Kidney tubule cell (primary cell): Measurements from ENCODE around the gene ARHGAP33.

Experiments
- DNase-seq: peaks from one replicate; pipeline ENCODE4 v3.0.0-alpha.2; 2018; ENCODE audit warnings: low spot score

ARHGAP33 gene

DNA sequence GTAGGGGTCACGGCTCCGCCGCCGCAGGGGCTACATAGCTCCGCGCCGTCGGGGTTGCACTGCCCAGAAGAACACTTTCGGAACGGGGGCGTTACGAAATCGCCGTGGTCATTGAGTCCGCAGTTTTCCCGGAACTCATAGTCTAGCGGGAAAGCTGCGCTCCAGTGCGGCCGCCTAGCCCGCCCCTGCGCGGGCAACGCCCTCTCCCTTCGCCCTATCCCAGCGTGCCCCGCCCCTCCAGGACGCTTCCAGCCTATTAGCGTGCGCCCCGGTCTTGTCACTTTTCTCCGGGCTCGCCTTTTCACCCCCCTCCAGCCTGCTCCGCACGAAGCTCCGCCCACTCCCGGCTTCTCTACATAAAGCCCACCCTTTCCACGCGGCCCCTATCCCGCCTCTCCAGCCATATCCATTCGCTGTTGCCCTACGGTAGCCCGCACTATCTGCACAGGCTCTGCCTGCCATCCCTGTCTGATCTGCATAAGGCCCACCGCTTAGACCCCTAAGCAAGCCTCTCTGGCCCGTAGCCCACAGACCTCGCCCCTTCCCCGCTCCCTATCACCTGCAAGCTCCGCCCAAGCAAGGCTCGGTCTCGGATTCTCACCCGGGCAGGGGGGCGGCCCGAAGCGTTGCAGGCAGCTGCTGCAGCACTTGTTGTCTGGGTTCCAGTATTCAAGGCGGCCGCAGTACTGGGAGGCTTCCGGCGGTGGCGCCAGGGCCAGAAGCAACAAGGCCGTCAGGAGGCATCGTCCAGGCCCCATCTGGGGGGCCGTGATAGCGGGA, 34.8 kb upstream of the ARHGAP33 start:
- DNase-seq: peak; percentile 95

DNA sequence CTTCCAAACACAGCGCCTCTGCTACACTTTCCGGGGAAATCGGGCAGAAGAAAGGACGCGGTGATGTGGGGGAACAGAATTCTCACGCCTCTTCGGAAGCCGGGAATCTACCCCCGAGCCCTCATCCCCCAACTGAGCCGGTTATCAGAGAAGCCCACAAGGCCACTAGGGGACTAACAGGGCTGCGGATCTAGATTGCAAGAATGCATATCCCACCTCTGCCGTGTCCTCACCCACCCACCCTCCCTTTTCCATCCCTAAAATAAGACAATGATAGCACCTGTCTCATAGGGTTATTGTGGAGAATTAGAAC, 34.2 kb upstream of the ARHGAP33 start:
- no peak for DNase-seq

DNA sequence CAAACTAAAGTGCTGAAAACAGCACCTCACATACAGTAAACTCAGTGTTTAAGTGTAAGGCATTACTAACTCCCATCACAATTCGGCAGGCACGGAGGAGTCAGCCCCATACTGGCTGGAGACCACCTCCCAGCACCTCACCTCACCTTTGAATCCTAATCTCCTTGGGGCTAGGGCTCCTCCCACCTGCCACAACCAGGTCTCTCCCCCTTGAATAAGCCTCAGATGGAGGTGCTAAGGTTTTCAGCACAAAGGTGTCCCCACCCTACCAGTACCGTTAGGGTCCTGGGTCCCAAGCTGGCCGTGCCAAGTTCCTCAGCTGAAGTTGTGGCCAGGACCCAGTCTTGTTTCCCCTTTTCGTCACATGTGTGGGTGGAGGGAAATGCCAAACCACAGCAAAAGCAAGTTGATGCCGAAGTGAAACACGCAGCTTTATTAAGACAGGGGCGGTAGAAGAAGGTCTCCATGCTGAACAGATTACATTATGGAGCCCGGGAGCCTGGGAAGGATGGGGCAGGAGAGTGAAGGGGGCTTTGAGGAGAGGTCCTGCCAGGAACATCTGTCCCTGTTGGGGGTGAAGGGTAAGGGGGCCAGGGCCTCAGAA, 33.1 kb upstream of the ARHGAP33 start, which contains the start of gene IGFLR1:
TSS of gene IGFLR1 (minus strand) at position 332 of the 604 bp plus-strand sequence. CDS start 1,272 bp downstream, outside the sequence.
- no peak for DNase-seq

DNA sequence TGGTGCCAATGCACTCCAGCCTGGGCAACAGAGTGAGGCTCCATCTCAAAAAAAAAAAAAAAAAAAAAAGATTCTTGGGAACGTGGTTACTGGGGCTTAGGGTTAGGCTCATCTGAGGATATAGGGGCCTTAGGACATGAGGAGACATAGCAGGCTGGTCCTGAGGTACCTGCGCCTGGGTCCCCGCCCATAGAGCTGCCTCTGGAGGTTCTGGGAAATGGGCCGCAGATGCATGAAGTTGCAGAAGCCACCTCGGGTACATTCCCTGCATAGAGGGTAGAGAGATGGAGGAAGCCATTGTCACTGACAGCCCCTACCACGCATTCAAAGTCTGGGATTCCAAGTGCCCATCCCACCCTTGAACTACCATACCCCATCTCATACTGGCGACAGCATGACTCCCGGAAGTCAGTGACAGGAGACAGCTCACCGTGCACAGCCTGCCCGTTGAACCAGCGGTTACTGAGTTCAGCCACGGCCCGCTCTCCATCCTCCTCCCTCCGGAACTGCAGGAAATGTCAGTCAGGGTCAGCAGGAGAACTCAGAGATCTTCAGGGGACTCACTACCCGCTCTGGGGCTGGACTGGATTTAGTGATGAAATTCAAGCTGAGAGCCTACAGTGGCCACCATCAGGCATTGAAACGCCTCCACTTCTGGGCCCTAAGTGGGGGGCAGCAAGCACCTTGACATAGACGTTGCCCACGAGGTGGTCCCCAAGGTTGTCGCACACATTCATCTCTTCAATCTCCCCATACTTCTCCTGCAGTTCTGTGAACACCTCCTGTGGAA, 31.5 kb upstream of the ARHGAP33 start:
- no peak for DNase-seq

DNA sequence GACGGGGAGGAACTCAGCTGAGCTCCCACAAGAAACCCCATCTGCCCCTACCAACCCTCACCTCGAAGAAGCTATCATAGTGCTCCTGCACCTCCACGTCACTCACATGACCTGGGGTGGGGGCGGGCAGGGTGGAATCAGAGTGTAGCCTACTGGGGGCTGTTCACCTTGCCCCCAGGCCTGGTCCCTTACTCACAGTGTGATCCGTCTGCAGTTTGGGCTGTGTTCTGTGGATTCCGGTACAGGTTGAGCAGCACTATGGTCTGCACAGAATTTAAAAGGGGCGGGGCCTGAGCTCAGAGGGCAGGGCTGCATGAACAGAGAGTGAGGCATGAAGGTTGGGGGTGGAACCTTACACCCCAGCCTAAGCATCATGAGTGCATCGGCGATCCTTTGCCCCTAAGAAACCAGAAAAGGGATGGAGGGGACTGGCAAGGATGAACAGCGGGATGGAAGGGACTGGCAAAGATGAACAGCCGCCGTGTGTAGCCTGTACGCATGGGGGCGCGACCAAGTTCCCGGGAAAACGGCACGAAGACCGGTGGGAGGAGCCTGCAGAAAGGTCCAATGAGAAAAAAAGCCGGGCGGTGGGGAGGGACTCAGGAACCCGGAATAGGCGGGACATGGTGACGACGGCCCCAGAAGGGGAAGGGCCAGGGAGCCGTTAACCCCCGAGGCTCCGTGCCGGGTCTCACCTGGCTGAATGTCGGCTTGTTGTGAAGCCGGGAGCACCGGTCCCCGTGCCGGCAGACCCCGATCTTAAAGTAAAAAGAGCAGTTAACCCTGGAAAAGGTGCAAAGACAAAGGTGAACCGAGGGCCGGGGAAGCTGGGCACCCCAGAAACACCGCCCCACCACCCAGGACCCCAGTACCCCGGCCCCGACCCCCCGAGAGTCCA, 30.7 kb upstream of the ARHGAP33 start:
- DNase-seq: peak; percentile 95

DNA sequence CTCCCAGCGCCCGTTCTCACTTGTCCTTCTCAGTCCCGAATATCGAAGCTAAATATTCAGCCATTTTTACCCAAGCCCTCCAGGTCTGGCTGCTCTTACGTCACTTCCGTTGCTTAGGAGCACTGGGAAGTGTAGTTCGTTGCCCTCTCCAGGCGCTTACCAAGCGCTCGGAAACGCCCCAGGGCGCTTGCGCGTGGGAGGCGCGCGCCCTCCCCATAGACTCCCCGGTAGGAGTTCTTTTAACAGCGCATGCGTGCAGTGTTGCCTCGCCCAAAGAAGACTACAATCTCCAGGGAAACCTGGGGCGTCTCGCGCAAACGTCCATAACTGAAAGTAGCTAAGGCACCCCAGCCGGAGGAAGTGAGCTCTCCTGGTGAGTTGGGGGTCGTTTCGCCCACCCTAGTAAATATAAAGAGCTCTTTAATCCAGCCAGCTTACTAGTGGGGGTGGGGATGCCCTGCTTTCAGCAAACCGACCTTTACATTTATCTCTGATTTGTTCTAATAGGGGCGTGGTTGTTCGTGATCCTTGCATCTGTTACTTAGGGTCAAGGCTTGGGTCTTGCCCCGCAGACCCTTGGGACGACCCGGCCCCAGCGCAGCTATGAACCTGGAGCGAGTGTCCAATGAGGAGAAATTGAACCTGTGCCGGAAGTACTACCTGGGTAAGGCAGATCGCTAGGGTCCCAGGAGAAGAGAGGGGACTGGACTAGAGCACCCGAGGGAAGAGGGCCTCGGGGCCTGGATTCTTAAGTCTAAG, 29.9 kb upstream of the ARHGAP33 start, which contains the start of the genes PSENEN and U2AF1L4:
TSS of gene PSENEN (plus strand) at position 324 of the 759 bp plus-strand sequence. CDS start at position 604, 280 bp downstream.
TSS of gene U2AF1L4 (minus strand) at position 91 of the 759 bp plus-strand sequence. CDS start at position 64, 27 bp downstream.
- peak; percentile 99 for DNase-seq

DNA sequence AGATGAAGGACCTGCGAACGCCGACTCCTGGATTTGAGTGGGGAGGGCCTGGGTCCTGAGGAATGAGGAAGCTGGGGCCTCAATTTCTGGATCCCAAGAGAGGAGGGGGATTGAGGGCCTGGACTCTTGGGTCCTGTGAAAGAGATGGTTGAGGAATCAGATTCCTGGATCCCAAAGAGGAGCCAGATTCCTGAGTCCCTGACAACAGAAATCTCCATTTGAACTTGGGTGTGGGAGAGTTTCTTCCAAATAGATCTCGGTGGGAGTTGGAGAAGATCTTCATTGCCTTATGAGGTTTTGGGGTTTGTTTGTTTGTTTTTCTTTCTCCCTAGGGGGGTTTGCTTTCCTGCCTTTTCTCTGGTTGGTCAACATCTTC, 29.3 kb upstream of the ARHGAP33 start:
- DNase-seq: no peak

DNA sequence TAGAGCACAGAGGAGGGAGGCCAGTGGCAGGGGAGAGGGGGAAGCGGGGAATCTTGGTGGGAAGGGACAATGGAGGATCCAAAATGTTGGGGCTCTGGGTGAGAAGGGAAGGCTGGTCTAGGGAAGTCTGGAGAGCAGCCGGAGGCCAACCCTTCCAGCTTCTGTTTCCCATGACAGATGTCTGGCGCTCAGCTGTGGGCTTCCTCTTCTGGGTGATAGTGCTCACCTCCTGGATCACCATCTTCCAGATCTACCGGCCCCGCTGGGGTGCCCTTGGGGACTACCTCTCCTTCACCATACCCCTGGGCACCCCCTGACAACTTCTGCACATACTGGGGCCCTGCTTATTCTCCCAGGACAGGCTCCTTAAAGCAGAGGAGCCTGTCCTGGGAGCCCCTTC, 28.8 kb upstream of the ARHGAP33 start:
- DNase-seq: no peak

DNA sequence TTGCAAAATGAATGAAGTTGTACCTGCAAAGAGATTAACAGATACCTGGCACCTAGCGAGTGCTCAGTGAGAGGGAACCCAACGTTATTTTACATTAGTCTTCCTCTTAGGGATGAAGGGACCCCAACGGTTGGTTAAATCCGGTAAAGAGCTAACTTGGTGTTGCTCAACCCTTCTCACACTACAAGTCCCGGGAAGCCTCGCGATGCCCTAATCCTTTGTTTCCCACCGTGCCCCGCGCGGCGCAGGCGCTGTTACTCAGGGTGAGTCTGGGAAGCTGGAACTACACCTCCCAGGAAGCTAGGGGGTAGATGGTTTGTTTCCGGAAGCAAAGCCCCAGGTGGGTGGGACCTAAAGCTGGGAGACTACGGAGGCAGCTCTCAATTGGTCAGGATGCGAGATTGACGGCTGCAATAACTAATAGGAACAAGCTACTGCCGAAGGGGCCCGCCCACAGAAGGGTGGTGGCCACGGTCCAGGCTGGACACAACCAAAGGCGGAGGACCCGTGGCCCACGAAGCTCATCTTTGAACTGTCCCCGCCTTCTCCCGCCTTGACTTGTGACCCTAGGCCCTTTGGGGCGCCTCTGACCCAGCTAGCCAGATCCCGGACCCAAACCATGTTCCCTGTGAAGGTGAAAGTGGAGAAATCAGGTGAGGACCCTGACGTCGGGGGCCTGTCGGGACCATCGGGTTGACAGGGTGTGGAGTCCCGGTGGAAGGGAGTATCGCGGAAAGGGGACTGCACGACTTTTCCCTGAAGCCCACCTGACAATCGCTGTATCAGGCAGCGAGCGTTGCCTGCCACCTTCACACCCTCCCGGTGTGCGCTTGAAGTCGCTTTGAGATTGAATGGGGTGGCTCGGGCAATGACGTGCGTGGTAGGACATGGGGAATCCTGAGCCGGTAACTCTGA, 27.0 kb upstream of the ARHGAP33 start, which contains the start of gene LIN37:
TSS of gene LIN37 (plus strand) at position 471 of the 915 bp plus-strand sequence. CDS start at position 620, 149 bp downstream.
- DNase-seq: peak; percentile 99

DNA sequence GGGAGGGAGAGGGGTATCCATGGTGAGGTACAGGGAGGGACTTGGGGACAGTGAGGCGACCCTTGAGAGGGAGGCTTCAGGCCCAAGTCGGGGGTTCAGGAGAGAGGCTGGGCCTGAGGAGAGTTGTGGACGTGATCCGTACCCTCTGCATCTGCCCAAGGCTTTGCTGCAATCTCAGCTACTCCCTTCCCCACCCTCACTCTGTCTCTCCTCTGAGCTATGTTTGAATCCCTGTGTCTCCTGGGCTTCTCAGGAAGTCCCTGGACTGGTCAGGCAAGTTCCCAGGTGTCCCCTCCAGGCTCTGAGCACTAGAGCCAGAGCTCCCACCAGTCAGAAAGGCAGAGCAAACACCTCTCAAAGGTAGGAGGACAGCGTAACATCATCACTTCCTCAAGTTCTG, 25.2 kb upstream of the ARHGAP33 start:
- DNase-seq: no peak

DNA sequence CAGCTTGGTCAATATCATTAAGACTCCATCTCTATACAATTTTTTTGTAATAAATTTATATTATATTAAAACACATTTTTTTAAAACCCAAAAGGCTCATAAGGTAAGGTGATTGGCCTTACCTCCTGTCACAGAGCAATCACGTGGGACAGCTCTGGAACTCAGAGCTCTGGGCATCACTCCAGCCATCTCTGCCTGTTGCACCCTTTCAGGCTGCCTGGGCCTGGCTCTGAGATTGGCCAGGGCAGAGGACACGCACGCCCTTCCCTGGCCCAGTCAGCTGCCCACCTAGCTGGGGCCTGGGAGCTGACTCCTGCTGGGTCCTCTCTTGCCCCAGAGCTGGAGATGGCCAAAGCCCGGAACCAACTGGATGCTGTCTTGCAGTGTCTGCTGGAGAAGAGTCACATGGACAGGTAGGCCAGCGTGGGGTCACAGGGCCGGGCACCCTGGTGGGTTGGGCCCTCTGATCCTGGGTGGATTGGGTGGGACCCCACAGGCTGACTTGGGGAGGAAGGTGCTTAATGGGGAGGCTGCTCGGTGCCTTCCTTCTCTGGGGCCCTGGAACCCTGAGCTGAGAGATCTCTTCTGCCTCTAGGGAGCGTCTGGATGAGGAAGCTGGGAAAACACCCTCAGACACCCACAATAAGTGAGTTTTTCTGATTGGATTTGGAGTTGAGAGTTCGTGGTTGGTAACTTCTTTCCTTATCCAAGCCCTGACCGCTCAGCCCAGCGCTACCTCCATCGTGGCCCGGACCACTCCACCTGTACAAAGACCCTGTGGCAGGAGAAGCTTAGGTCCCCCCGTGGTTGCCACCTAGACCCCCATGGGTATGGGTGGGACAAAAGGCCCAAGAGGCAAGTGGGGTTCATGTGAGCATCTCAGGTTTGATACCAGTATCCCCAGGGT, 23.3 kb upstream of the ARHGAP33 start:
- no peak for DNase-seq

DNA sequence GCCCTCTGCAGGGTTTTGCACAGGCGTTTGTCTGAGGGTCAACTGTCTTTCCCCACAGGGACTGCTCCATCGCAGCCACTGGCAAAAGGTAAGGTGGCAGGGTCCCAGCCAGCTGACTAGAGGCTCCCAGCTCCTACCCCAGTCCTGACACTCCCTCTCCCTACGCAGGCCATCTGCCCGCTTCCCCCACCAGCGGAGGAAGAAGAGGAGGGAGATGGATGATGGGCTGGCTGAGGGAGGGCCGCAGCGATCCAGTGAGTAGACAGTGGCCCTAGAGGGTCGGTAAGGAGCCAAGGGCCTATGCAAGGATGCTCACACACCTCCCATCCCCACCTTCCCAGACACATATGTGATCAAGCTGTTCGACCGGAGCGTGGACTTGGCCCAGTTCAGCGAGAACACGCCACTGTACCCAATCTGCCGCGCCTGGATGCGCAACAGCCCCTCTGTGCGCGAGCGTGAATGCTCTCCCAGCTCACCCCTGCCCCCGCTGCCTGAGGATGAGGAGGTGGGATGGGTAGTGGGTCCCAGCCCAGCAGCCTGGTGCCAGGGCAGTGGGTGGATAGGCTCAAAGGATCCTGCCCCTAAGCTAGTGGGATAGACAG, 22.5 kb upstream of the ARHGAP33 start:
- no peak for DNase-seq

DNA sequence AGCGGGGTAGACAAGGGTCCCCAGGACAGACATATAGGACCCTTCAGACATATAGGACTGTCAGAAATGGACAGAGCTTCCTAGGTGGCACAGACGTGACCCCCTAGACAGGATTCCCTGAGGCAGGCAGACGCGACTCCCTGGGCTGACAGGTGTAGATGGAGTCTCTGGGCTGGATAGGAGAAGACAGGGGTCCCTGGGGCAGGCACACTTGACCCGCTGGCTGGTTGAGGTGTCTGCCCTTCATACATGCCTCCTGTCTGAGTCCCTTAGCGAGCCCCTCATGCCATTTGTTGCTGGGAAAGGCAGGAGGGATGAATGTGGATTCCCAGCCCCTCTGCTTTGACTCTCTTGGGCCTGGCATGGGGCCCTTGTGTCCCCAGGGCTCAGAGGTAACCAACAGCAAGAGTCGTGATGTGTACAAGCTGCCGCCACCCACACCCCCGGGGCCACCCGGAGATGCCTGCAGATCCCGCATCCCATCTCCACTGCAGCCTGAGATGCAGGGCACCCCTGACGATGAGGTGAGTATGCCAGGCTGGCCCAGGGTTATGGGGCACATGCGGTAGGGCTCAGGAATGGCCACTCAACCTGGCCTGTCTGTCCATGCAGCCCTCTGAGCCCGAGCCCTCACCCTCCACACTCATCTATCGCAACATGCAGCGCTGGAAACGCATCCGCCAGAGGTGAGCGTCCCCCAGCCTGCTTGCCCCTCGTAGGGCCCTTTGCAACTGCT, 21.6 kb upstream of the ARHGAP33 start:
- no peak for DNase-seq

DNA sequence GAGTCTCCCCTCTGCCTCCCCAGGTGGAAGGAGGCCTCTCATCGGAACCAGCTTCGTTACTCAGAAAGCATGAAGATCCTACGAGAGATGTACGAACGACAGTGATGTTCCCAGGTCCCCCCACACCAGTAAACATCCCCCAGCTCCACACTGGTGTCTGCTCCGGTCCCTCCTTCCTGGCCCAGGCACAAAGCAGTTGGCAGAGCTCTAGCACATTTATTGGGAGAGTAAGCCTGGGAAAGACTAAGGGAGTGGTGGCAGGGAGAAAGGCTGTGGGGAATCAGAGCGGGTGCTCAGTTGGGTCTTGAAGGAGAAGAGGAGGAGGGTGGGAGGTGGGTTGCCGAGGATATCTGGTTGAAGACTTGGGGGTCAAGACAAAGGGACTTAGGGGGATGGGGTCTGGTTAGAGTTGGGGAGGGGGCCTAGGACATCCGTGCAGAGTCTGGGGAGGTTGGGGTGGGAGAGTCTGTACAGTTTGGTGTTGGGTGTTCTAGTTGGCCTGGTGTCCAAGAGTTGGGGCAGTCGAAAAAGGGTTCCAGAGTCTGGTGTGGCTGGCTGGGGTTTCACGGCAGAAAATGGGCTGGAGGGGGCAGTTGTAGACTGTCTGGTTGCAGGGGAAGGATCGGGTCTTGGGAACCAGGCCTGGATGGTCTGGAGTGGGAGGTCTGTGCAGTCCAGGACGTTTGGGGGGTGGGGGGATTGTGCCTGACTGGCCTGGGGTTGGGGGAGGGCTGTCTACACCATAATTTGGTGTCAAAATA, 20.8 kb upstream of the ARHGAP33 start:
- DNase-seq: no peak

DNA sequence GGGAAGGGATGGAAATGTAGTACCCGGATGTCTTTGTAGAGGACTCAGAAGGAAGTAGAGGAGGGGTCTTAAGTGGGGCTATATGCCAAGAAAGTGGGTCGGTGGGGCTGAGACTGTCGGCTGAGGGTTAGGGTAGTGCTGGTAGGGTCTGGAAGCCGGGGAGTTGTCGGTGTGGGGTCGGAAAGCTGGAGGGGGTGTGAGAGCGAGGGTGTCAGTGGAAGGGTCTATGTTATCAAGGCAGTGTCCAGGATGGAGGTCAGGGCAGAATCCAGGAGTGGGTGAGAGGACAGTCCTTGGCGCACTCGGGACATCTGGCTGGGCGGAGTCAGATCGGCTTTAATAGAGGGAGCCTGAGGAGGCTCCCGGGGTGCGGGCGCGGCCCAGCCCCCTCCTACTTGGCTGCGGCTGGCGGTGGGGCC, 20.2 kb upstream of the ARHGAP33 start:
- no peak for DNase-seq

DNA sequence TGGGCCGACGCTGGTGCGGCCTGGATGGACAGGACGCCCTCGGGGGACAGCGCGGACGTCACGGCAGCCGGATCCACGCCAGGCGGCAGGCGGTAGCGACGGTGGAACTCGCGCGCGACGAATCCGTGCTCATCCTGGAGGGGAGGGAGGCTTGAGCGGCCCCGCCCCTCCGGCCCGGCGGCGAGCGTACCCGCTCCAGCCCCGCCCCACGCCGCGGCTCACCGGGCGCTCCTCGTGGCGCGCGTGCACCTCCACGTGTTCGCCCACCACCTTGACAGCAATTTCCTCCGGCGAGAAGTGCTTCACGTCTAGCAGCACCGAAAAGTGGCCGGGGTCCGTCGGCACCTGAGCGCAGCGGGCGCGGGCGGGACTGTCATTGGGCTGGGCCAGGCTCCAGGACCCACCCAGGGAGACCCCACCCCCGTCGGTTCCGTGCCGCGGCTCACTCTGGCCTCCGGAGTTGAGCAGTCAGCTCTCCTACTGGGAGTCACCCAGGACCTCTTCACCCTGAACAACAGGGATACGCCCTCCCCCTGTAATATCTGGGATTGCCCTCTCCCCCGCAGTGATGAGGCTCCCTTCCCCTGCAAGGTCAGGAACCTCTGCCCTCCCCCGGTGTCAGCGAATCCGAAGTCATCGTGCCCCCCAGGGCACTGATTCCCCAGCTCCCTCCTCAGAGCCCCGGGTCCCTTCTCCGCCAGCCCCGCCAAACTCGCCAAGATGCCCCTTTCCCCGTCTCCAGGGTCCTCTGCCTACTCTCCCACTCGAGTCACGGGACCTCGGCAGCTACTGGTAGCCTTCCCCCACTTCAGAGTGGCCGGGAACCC, 19.6 kb upstream of the ARHGAP33 start:
- no peak for DNase-seq
